Effector memory CD8-positive, alpha-beta T cell (primary cell): ENCODE measurements around the gene AFF1.
"Not testable (repeated sequence)": the region's sequence is repeated elsewhere in the genome, so short reads cannot be mapped to it uniquely, and the experiment has no call there.

Experiments
- ATAC-seq: fragments of 150-1000 bp; cut with Tn5 transposase; replicated peaks from 2 replicates; pipeline ENCODE4 v1.10.0; 2021; ENCODE audit warnings: mild to moderate bottlenecking, moderate library complexity
- DNase-seq, 3 experiments: peaks; one replicate each; pipeline ENCODE4 v3.0.0; 2021
- H3K27ac Mint-ChIP-seq, 2 donors: one replicate each; pipeline ENCODE4 v1.8.0; 2022; ENCODE audit warnings: mild to moderate bottlenecking in 2 of 2, mixed read lengths in 2 of 2, moderate library complexity in 2 of 2
- H3K27me3 Mint-ChIP-seq, 2 donors: one replicate each; pipeline ENCODE4 v1.8.0; 2022; ENCODE audit warnings: mixed read lengths in 2 of 2
- H3K36me3 Mint-ChIP-seq: one replicate; pipeline ENCODE4 v1.8.0; 2022; ENCODE audit warnings: mild to moderate bottlenecking, moderate library complexity, mixed read lengths; ENCODE audit not compliant: insufficient read depth
- H3K4me1 Mint-ChIP-seq, 2 donors: one replicate each; pipeline ENCODE4 v1.8.0; 2022; ENCODE audit warnings: low read depth in 2 of 2, mixed read lengths in 2 of 2
- H3K4me3 Mint-ChIP-seq, 2 donors: one replicate each; pipeline ENCODE4 v1.8.0; 2022; ENCODE audit warnings: mild to moderate bottlenecking in 2 of 2, mixed read lengths in 2 of 2, moderate library complexity in 2 of 2
- H3K9me3 Mint-ChIP-seq, 2 donors: one replicate each; pipeline ENCODE4 v1.8.0; 2022; ENCODE audit warnings: mixed read lengths in 2 of 2

Gene AFF1

GRCh38 chr4:87067124-87067885 is 132.5 kb downstream of the AFF1 start:
- Mint-ChIP-seq H3K4me3 (no peak overlapping the region), H3K36me3 (peaks cover 12% of the 10 kb centered on the region), H3K27ac (no peak overlapping the region), H3K9me3 (no peaks in the 10 kb centered on the region), H3K27me3 (no peaks in the 10 kb centered on the region), H3K4me1 (peaks cover 7 to 29% of the 10 kb centered on the region in 2 donors)
- DNase-seq (no peak), ATAC-seq (no peak)

- Mint-ChIP-seq H3K4me1 (peaks cover 11 to 31% of the 10 kb centered on the region in 2 donors), H3K27me3 (no peaks in the 10 kb centered on the region), H3K36me3 (peaks cover 12% of the 10 kb centered on the region), H3K27ac (peak overlapping the region; percentile 39 to 76), H3K9me3 (no peaks in the 10 kb centered on the region), H3K4me3 (no peak overlapping the region)
- ATAC-seq: no peak
- no peak for DNase-seq
Observed at GRCh38 chr4:87068583-87069021, 133.8 kb downstream of the AFF1 start.

- Mint-ChIP-seq H3K27ac (peak overlapping the region; percentile 39 to 71), H3K9me3 (no peaks in the 10 kb centered on the region), H3K36me3 (peaks cover 12% of the 10 kb centered on the region), H3K4me3 (no peak overlapping the region), H3K4me1 (peaks cover 17 to 37% of the 10 kb centered on the region in 2 donors), H3K27me3 (no peaks in the 10 kb centered on the region)
- ATAC-seq (no peak), DNase-seq (no peak)
Observed at GRCh38 chr4:87069037-87069742, 134.4 kb downstream of the AFF1 start.

DNA sequence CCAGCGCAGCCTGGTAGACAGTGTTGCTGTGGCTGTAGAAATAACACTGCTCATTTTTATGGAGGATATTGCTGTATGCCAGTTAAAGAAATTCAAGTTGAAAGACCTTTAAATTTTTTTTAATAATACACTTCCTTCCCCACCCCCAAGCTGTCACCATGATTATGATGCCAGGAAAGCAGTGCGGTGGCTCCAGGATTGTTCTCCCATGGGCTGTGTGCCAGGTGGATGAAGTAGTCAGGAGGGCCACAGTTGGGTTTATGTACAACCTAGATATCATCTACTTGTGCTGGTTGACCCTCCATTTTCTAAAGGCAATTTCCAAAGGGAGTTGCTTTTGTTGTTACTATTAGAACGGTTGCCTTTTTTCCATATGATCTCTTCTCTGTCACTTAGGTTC is 136.6 kb downstream of the AFF1 start:
- Mint-ChIP-seq H3K27me3 (no peaks in the 10 kb centered on the region), H3K27ac (peak overlapping the region in 1 of 2 donors; percentile 54), H3K4me3 (no peak overlapping the region), H3K9me3 (no peaks in the 10 kb centered on the region), H3K36me3 (peaks cover 9% of the 10 kb centered on the region), H3K4me1 (peaks cover 24 to 35% of the 10 kb centered on the region in 2 donors)
- ATAC-seq: no peak
- no peak for DNase-seq

DNA sequence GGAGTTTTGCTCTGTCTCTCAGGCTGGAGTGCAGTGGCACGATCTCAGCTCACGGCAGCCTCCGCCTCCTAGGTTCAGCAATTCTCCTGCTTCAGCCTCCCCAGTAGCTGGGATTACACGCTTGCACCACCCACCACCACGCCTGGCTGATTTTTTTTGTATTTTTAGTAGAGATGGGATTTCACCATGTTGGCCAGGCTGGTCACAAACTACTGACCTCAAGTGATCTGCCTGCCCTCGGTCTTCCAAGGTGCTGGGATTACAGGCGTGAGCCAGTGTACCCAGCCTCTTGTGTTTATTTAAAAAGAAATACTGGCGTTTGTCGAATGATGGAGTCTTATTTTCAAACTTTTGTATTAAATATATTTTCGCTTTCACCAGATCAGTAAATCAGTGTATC is 137.7 kb downstream of the AFF1 start:
- H3K27ac Mint-ChIP-seq: peak overlapping the region in 1 of 2 donors; percentile 51
- peak overlapping the region in 1 of 2 donors; percentile 35 for H3K4me3 Mint-ChIP-seq

GRCh38 chr4:87073199-87074120 is 138.6 kb downstream of the AFF1 start:
- Mint-ChIP-seq H3K4me1 (peaks cover 30 to 42% of the 10 kb centered on the region in 2 donors), H3K27me3 (no peaks in the 10 kb centered on the region), H3K9me3 (no peaks in the 10 kb centered on the region), H3K4me3 (peak overlapping the region; percentile 67 to 73), H3K36me3 (peaks cover 9% of the 10 kb centered on the region), H3K27ac (peak overlapping the region; percentile 19 to 83)
- DNase-seq: peak; percentile 27 to 43 (median 37)
- ATAC-seq: peak; percentile 98

More for the DNA sequence above, 137.7 kb downstream of the AFF1 start:
- not testable (repeated sequence) for H3K36me3 Mint-ChIP-seq, H3K9me3 Mint-ChIP-seq, ATAC-seq, H3K27me3 Mint-ChIP-seq, DNase-seq
- H3K4me1 Mint-ChIP-seq: peaks cover 27 to 37% of the 10 kb centered on the region in 2 donors

DNA sequence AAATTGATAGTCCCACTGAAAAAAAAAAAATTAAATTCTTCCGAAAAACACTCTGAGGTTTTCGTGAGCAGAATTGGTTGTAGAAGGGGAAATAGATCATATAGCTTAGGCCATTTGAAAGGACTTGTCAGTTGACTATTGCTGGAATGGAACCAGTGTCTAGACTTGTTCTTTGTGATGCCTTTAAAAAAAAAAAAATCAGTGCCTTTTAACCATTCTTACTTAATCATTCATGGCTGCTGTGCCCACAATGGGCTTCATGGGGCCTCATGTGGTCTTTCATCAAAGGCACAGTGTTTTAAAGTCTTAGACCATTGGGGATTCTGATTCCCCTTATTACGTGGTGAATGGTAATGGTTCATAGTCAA is 139.3 kb downstream of the AFF1 start:
- Mint-ChIP-seq H3K4me3 (peak overlapping the region; percentile 67 to 73), H3K4me1 (peaks cover 28 to 40% of the 10 kb centered on the region in 2 donors), H3K36me3 (peaks cover 9% of the 10 kb centered on the region), H3K27me3 (no peaks in the 10 kb centered on the region), H3K27ac (peak overlapping the region; percentile 19 to 83), H3K9me3 (no peaks in the 10 kb centered on the region)
- DNase-seq (no peak), ATAC-seq (peak; percentile 43)

- Mint-ChIP-seq H3K27ac (peak overlapping the region in 1 of 2 donors; percentile 47), H3K9me3 (no peaks in the 10 kb centered on the region), H3K4me1 (peaks cover 39 to 52% of the 10 kb centered on the region in 2 donors), H3K4me3 (no peak overlapping the region), H3K27me3 (no peaks in the 10 kb centered on the region), H3K36me3 (peaks cover 3% of the 10 kb centered on the region)
- DNase-seq: no peak
- ATAC-seq: no peak
Observed at GRCh38 chr4:87075876-87076275, 141.1 kb downstream of the AFF1 start.

- Mint-ChIP-seq H3K27me3 (no peaks in the 10 kb centered on the region), H3K27ac (peak overlapping the region in 1 of 2 donors; percentile 10), H3K9me3 (no peaks in the 10 kb centered on the region), H3K4me3 (no peak overlapping the region), H3K4me1 (peaks cover 37 to 47% of the 10 kb centered on the region in 2 donors), H3K36me3 (peaks cover 3% of the 10 kb centered on the region)
- no peak for DNase-seq
- no peak for ATAC-seq
Observed at GRCh38 chr4:87076690-87077358, 142.0 kb downstream of the AFF1 start.

DNA sequence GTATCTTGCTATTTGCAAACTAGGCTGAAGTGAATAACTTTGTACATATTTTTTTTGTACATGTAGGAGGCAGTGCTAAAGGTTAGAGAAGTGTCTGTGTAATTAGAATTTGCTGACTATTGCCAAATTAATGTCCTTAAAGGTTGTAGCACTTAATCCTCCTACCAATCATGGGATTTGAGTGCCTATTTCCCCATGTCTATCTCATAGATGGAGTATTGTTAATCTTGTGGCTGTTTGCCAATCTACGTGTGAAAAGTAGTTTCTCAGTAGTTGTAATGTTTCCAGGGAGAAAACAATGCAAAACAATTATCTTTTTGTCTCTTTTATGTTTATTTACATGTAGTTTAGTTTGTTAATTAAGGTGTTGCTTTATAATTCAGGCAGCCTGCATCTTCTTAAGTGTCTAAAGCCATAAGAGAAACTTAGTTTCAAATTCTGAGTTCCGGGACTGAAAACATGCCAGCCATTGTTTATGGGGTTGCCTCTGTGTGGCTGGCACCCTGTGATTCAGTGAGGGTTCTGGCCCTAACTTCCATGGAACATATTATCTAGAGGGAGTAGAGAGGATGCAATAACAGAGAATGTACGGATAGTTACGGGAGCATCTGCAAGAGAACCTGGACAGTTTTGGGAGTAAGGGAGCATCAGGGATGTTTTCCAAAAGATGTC is 143.2 kb downstream of the AFF1 start:
- H3K36me3 Mint-ChIP-seq: peaks cover 3% of the 10 kb centered on the region
- ATAC-seq: no peak
- H3K4me1 Mint-ChIP-seq: peaks cover 37 to 48% of the 10 kb centered on the region in 2 donors
- DNase-seq: no peak
- H3K27ac Mint-ChIP-seq: no peak overlapping the region
- H3K27me3 Mint-ChIP-seq: no peaks in the 10 kb centered on the region
- no peak overlapping the region for H3K4me3 Mint-ChIP-seq
- no peaks in the 10 kb centered on the region for H3K9me3 Mint-ChIP-seq

DNA sequence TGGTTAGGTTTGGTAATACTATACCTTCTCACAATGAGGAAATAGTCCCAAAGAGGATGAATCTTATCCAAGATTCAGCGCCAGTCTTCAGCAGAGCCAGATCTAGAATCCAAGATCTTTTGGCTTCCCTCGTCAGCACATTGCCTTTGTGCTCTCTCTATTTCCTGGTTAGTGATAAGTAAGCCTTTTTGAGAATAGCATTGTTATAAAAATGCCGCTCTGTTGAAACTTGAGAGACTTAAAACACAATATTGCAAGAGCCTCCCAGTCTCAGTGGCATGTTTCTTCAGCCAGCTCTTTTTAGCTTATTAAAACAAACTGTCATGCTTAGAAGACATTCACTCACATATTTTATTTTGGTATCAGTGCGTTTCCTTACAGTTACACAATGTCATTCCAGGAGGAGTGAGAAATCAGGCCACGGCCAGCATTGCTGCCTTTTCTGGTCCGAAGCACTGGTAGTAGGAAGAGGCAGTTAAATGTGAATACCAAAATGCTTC is 144.2 kb downstream of the AFF1 start:
- Mint-ChIP-seq H3K36me3 (peaks cover 4% of the 10 kb centered on the region), H3K4me1 (peaks cover 32 to 41% of the 10 kb centered on the region in 2 donors), H3K27me3 (no peaks in the 10 kb centered on the region), H3K9me3 (no peaks in the 10 kb centered on the region), H3K27ac (no peak overlapping the region), H3K4me3 (no peak overlapping the region)
- ATAC-seq (no peak), DNase-seq (no peak)

- no peak for ATAC-seq
- peaks cover 27 to 34% of the 10 kb centered on the region in 2 donors for H3K4me1 Mint-ChIP-seq
- peaks cover 13% of the 10 kb centered on the region for H3K36me3 Mint-ChIP-seq
- no peaks in the 10 kb centered on the region for H3K9me3 Mint-ChIP-seq
- H3K27ac Mint-ChIP-seq: peak overlapping the region in 1 of 2 donors; percentile 16
- H3K4me3 Mint-ChIP-seq: no peak overlapping the region
- DNase-seq: no peak
- H3K27me3 Mint-ChIP-seq: no peaks in the 10 kb centered on the region
Observed at GRCh38 chr4:87079967-87080366, 145.2 kb downstream of the AFF1 start.
